Measurements from ENCODE around the gene EXOSC7. TPM values are rescaled to one million over a fixed set of nuclear protein-coding genes. Genes with fewer than 3 reads are reported as not detected.

EXOSC7 gene
- total and polyA plus RNA-seq, 9 of the 15 experiments (the other 6 are each of a cell fraction or from before 2014, with no cell fraction given), result 88.5 to 237 (median 112) TPM

DNA sequence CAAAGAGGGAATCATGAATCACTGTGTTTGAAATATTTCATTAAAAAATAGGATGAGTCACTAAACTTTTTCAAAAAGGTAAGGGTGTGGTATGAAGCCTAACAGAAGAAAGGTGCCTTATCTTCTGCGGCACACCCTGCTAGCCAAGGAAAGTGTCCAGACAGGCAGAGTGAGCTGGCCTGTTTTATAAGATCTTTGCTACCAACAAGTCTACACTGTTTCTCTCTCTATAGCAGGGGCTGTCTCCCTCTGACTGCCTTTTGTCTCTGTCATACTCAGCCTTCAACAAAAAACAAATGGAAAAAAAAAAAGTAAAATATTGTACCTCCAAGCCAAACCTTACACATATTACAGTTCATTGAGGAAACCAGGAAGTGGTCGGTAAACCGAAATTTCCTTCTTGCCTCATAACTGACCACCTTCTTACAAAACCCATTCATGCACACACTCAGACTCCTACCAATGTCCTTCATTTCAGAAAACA lies 9.2 kb upstream of the EXOSC7 start (continued):
- TF ChIP-seq, protein P1, sequence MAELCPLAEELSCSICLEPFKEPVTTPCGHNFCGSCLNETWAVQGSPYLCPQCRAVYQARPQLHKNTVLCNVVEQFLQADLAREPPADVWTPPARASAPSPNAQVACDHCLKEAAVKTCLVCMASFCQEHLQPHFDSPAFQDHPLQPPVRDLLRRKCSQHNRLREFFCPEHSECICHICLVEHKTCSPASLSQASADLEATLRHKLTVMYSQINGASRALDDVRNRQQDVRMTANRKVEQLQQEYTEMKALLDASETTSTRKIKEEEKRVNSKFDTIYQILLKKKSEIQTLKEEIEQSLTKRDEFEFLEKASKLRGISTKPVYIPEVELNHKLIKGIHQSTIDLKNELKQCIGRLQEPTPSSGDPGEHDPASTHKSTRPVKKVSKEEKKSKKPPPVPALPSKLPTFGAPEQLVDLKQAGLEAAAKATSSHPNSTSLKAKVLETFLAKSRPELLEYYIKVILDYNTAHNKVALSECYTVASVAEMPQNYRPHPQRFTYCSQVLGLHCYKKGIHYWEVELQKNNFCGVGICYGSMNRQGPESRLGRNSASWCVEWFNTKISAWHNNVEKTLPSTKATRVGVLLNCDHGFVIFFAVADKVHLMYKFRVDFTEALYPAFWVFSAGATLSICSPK (IDR thresholded peaks at IDR 0.05; ENCODE audit: borderline replicate concordance), result no peak
- no peak for TF ChIP-seq BCL6 (CRISPR knock-in tag; IDR thresholded peaks at IDR 0.05)
- TF ChIP-seq CBX1 (IDR thresholded peaks at IDR 0.05; ENCODE audit: low read depth), result no peak
- TF ChIP-seq ZNF140 (CRISPR knock-in tag; IDR thresholded peaks at IDR 0.05), result no peak
- TF ChIP-seq MYC (IDR thresholded peaks at IDR 0.05; ENCODE audit: low read depth, low read length), result no peak
- TF ChIP-seq MYC (CRISPR knock-in tag; IDR thresholded peaks at IDR 0.05; ENCODE audit: borderline replicate concordance, low read depth), result no peak
- no peak for TF ChIP-seq MAFG (tag; conservative IDR thresholded peaks at IDR 0.05)
- TF ChIP-seq TEAD2 (tag; IDR thresholded peaks at IDR 0.05), result no peak
- no peak for TF ChIP-seq TGIF2 (CRISPR knock-in tag; IDR thresholded peaks at IDR 0.05)
- TF ChIP-seq HNRNPK (IDR thresholded peaks at IDR 0.05; ENCODE audit: low read depth, low read length, poor library complexity, severe bottlenecking), result no peak
- no peak for TF ChIP-seq PRMT5 (CRISPR knock-in tag; IDR thresholded peaks at IDR 0.05)
- TF ChIP-seq COPS2 (conservative IDR thresholded peaks at IDR 0.05), result no peak
- peak; percentile 72 for TF ChIP-seq SPI1 (IDR thresholded peaks at IDR 0.05; ENCODE audit: borderline replicate concordance, low read depth, low read length)
- TF ChIP-seq, protein P2, sequence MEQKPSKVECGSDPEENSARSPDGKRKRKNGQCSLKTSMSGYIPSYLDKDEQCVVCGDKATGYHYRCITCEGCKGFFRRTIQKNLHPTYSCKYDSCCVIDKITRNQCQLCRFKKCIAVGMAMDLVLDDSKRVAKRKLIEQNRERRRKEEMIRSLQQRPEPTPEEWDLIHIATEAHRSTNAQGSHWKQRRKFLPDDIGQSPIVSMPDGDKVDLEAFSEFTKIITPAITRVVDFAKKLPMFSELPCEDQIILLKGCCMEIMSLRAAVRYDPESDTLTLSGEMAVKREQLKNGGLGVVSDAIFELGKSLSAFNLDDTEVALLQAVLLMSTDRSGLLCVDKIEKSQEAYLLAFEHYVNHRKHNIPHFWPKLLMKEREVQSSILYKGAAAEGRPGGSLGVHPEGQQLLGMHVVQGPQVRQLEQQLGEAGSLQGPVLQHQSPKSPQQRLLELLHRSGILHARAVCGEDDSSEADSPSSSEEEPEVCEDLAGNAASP (IDR thresholded peaks at IDR 0.05), result no peak
- TF ChIP-seq SMARCA4 (IDR thresholded peaks at IDR 0.05), result peak; percentile 73
- no peak for TF ChIP-seq KLF13 (tag; IDR thresholded peaks at IDR 0.05; ENCODE audit: borderline replicate concordance, low read depth)
- no peak for TF ChIP-seq STAT5B (CRISPR knock-in tag; IDR thresholded peaks at IDR 0.05)
- TF ChIP-seq NFATC3 (IDR thresholded peaks at IDR 0.05), result no peak
- TF ChIP-seq CCAR2 (IDR thresholded peaks at IDR 0.05; ENCODE audit: low read depth, low read length), result no peak
- TF ChIP-seq HDGF (IDR thresholded peaks at IDR 0.05), result no peak
- no peak for TF ChIP-seq NFE2L1 (tag; IDR thresholded peaks at IDR 0.05; ENCODE audit: borderline replicate concordance, low read depth)
- TF ChIP-seq, protein P3, sequence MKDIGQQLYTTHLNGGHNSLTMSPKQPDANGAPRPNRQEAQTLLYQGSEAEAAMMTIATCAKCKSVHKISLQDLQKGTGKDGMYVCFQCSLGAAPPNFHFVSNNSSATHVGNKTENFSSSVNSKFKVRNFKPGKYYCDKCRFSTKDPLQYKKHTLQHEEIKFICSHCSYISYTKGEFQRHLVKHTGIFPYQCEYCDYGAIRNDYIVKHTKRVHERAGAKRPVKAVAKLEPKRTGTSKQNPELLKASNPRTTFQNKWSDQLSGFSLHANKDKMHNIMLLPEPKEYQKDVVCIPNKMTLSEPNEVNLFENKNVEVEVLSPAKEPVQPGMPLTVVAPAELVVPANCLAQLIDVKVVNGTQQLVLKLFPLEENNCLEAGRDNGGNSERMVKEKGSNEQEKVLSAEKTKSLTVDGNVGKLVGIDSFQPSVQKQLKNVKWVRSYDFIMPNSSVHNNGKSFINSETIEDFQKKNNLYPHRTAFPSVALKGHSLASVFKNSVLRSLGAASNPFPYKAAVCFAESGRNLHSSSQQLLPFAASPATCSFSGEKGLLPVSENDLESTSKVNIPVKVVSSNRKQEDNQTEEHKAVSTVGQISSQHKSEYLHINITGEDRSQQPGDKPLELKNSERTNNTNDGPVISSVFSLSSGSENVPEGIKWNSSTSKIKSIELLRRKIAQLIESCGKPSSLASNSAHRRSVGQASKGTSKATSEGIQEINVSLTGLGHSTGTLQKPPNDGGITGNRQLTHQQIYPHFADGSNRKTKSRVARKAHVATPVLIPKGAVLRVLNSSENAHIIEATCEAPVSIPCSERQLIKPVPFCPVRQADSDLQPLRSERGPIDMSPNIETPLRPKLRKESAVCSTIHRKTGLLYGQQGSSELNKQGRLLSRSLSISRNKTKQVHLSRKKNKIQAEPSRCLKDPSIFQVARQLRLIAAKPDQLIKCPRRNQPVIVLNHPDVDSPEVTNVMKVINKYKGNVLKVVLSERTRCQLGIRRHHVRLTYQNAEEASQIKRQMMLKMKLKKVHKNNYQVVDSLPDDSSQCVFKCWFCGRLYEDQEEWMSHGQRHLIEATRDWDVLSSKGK (CRISPR knock-in tag; IDR thresholded peaks at IDR 0.05), result no peak
- no peak for TF ChIP-seq BRF1 (IDR thresholded peaks at IDR 0.05; ENCODE audit: borderline replicate concordance, extremely low read depth, insufficient read length)
- no peak for TF ChIP-seq HMG20B (CRISPR knock-in tag; IDR thresholded peaks at IDR 0.05)
- no peak for TF ChIP-seq ETV5 (CRISPR knock-in tag; IDR thresholded peaks at IDR 0.05; ENCODE audit: low read depth)

All from K562 (cell line).